HL-60 (cell line): Measurements from ENCODE around the gene JPH3.

Experiments used
- DNase-seq, 2 experiments: peaks; one replicate each; pipeline ENCODE4 v3.0.0-alpha.2; 2010 to 2020; ENCODE audit warnings: low read depth in 1 of 2, low spot score in 1 of 2
- H3K27ac ChIP-seq: fragments of 250-450 bp; sonication (Bioruptor Pico); replicated peaks from 2 replicates; pipeline ENCODE4 v1.5.1; 2020; ENCODE audit warnings: mild to moderate bottlenecking, moderate library complexity
- H3K27me3 ChIP-seq: fragments of 250-450 bp; sonication (Bioruptor Pico); 2 replicates; pipeline ENCODE4 v1.5.1; 2021; ENCODE audit warnings: mild to moderate bottlenecking, moderate library complexity; ENCODE audit not compliant: insufficient read depth, poor library complexity, severe bottlenecking
- H3K4me3 ChIP-seq: replicated peaks from 2 replicates; pipeline ENCODE4 v1.5.1; 2011; ENCODE audit warnings: mild to moderate bottlenecking, control low read depth, low read length; ENCODE audit not compliant: insufficient read depth
- CTCF ChIP-seq: IDR thresholded peaks from one replicate; pipeline ENCODE4 v1.5.1; 2011; ENCODE audit warnings: low read length, control low read depth, inconsistent platforms; ENCODE audit not compliant: insufficient read depth
- GABPA ChIP-seq: IDR thresholded peaks from 2 replicates; pipeline ENCODE4 v1.6.1; 2012; ENCODE audit warnings: low read depth
- POLR2AphosphoS5 ChIP-seq: IDR thresholded peaks from 2 replicates; pipeline ENCODE4 v1.6.1; 2012; ENCODE audit warnings: low read depth
- REST ChIP-seq: IDR thresholded peaks from 2 replicates; pipeline ENCODE4 v1.6.1; 2012; ENCODE audit warnings: low read depth; ENCODE audit not compliant: insufficient replicate concordance
- SPI1 ChIP-seq: IDR thresholded peaks from 2 replicates; pipeline ENCODE4 v1.6.1; 2012; ENCODE audit warnings: low read depth, mild to moderate bottlenecking, borderline replicate concordance

Gene JPH3

GRCh38 chr16:87701505-87701921 lies 99.2 kb downstream of the JPH3 start:
- DNase-seq = no peak
- H3K4me3 ChIP-seq = no peak overlapping the region
- no peak overlapping the region for H3K27ac ChIP-seq
- no peak for TF ChIP-seq POLR2AphosphoS5
- TF ChIP-seq GABPA = no peak
- TF ChIP-seq CTCF = no peak
- no peak for TF ChIP-seq SPI1
- TF ChIP-seq REST = no peak
- no peaks in the 10 kb centered on the region for H3K27me3 ChIP-seq

DNA sequence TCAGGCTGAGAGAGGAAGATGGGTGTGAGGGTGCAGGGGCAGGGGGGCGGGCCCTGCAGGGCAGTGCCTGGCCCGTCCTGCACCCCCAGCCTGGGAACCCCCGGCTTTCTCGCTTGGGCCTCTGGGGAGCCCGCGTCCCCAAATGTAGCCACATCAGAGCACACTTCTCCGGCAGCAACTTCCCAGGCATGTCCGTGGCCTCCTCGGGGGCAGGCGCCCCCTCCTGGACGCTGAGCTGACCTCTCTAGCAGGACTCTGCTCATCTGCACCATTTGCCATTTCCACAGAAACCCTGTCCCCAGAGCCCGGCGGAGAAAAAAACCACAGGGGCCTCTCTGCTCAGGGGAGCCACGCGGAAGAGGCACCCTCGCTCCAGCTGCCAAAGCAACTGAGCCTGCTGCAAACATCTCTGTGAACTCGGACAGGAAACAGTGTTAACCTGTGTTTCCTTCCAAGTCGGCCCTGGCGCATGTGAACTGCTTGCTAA lies 100.1 kb downstream of the JPH3 start:
- DNase-seq = peak in 1 of 2 experiments; percentile 86
- H3K4me3 ChIP-seq = no peak overlapping the region
- no peaks in the 10 kb centered on the region for H3K27me3 ChIP-seq
- peak overlapping the region; percentile 84 for H3K27ac ChIP-seq
- TF ChIP-seq POLR2AphosphoS5 = no peak
- TF ChIP-seq GABPA = peak; percentile 40; the same call in 1 of the 2 replicates

- TF ChIP-seq SPI1 (no peak), CTCF (no peak), POLR2AphosphoS5 (no peak), REST (no peak), GABPA (no peak)
- Histone ChIP-seq H3K27ac (peak overlapping the region; percentile 84), H3K27me3 (no peaks in the 10 kb centered on the region), H3K4me3 (no peak overlapping the region)
- DNase-seq = peak in 1 of 2 experiments; percentile 39
These were observed 100.8 kb downstream of the JPH3 start for GRCh38 chr16:87703071-87703470.

- TF ChIP-seq SPI1 = no peak
- no peak for TF ChIP-seq POLR2AphosphoS5
- no peak for TF ChIP-seq REST
- no peak for TF ChIP-seq GABPA
- TF ChIP-seq CTCF = no peak
- Histone ChIP-seq H3K4me3 (no peak overlapping the region), H3K27ac (peak overlapping the region; percentile 84), H3K27me3 (no peaks in the 10 kb centered on the region)
- no peak for DNase-seq
These were observed 101.6 kb downstream of the JPH3 start for GRCh38 chr16:87703835-87704375.
